Activated CD8-positive, alpha-beta memory T cell treated with anti-CD3 and anti-CD28 coated beads, Interleukin-2, amount 10 ng/mL, durations not matched to agents 7 days and 5 days (primary cell): ENCODE data around the gene TNFRSF17. TPM values are rescaled to one million over a fixed set of nuclear protein-coding genes. Genes with fewer than 3 reads are reported as not detected.

ENCODE experiments used
- ATAC-seq: fragments of 150-1000 bp; cut with Tn5 transposase; one replicate; pipeline ENCODE4 v1.10.0; 2021; ENCODE audit warnings: moderate library complexity
- CTCF ChIA-PET: fragments of 350-600 bp; sonication (Branson Sonifier 250); formaldehyde crosslinking; loops from one replicate; lab custom pipeline; 2021; ENCODE audit warnings: antibody characterized with exemption; lab: Charles Lee
- DNase-seq: peaks from one replicate; pipeline ENCODE4 v3.0.0-alpha.2; 2020
- H3K27ac Mint-ChIP-seq: one replicate; pipeline ENCODE4 v1.8.0; 2021; ENCODE audit warnings: mild to moderate bottlenecking, mixed read lengths
- H3K27me3 Mint-ChIP-seq: one replicate; pipeline ENCODE4 v1.8.0; 2021; ENCODE audit warnings: mixed read lengths
- H3K36me3 Mint-ChIP-seq: one replicate; pipeline ENCODE4 v1.8.0; 2021; ENCODE audit warnings: mild to moderate bottlenecking, mixed read lengths
- H3K4me1 Mint-ChIP-seq: one replicate; pipeline ENCODE4 v1.8.0; 2021; ENCODE audit warnings: mixed read lengths
- H3K4me3 Mint-ChIP-seq: one replicate; pipeline ENCODE4 v1.8.0; 2021; ENCODE audit warnings: mild to moderate bottlenecking, moderate library complexity, mixed read lengths
- H3K9me3 Mint-ChIP-seq: one replicate; pipeline ENCODE4 v1.8.0; 2022; ENCODE audit warnings: low read depth, mixed read lengths
- total RNA-seq, 2 experiments: library from RNA; stranded (reverse); gene quantifications; one replicate each; pipeline ENCODE4 v1.2.3, GENCODE V29; 2021

The TNFRSF17 gene
- total RNA-seq, 2 experiments from 2014 or later, result not detected

DNA sequence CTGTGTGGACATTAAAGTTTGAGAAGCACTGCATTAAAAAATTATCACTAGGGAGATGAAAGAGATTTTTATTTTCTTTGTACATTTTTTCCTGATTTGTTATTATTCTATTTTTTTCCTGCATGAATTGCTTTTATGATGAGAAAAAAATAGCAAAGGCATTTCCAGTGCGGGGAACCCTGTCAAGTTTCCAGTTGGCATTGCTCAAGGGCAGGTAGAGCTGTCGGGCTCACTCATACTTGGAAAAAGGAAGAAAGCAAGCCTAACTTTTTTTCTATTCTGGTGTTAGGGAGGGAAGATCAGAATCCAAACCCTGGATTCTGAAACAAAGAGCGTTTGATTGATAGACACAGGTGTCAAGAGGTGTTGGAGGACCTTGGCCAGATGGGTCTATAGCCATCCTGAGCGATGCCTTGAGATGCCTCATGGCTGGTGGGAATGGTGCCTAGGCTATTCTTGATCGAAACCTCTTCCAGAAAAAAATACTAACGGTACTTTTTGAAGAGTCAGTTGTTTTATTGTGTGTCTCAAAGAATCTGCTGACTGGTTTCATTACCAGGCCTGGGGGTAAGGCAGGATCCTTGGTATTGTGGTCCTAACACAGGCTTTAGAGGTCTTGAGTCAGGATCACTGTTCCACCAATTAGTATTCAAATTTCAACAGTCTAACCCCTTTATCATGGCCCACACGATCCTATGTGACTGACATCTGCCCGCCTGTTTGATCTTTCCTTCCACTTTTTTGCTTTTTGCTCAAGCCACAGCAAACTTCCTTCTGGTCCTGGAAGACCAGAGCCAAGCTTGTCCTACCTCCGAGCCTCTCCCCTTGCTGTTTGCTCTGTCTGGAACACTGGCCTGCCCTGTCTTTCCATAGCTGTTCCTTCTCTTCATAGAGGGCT lies 31.7 kb downstream of the TNFRSF17 start:
- CTCF ChIA-PET, result no interaction called here
- ATAC-seq (no peak), DNase-seq (no peak)
- Mint-ChIP-seq H3K4me1 (peaks cover 5% of the 10 kb centered on the region), H3K9me3 (no peaks in the 10 kb centered on the region), H3K27me3 (no peaks in the 10 kb centered on the region), H3K36me3 (no peaks in the 10 kb centered on the region), H3K4me3 (no peak overlapping the region), H3K27ac (no peak overlapping the region)

- Mint-ChIP-seq H3K27me3 (no peaks in the 10 kb centered on the region), H3K36me3 (no peaks in the 10 kb centered on the region), H3K9me3 (no peaks in the 10 kb centered on the region), H3K4me3 (no peak overlapping the region), H3K4me1 (no peaks in the 10 kb centered on the region), H3K27ac (no peak overlapping the region)
- ATAC-seq (no peak), DNase-seq (no peak)
- CTCF ChIA-PET, result no interaction called here
Measured at GRCh38 chr16:12000032-12000431, 35.0 kb downstream of the TNFRSF17 start.

DNA sequence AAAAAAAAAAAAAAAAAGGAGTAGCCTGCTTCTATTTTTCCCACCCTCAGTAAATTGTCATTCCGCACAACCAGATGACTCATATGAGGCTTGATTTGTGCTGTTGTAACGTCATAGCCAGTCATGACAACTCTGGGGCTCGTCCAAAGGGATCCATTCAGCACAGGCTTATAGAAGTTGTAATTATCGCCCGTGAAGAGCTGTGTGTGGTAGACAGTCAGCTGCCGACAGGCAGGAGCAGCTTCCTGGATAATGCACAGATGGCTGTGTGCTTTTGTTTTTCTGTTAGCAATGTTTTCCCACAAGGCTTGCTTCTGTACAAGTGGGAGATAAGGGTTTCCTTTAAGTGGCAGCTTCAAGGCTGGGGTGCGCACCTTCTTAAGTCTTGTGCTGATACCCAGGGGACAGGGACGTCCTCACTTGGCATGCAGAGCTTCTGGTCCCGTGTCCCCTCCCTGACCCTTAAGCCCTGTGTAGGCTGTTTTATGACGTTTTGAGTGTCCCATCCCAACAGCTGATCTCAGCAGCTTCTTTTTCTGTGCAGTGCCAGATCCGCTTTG lies 37.5 kb downstream of the TNFRSF17 start:
- Mint-ChIP-seq H3K4me3 (no peak overlapping the region), H3K27me3 (no peaks in the 10 kb centered on the region), H3K9me3 (no peaks in the 10 kb centered on the region), H3K36me3 (no peaks in the 10 kb centered on the region), H3K4me1 (no peaks in the 10 kb centered on the region), H3K27ac (no peak overlapping the region)
- no peak for DNase-seq
- ATAC-seq, result no peak
- CTCF ChIA-PET, result no interaction called here

DNA sequence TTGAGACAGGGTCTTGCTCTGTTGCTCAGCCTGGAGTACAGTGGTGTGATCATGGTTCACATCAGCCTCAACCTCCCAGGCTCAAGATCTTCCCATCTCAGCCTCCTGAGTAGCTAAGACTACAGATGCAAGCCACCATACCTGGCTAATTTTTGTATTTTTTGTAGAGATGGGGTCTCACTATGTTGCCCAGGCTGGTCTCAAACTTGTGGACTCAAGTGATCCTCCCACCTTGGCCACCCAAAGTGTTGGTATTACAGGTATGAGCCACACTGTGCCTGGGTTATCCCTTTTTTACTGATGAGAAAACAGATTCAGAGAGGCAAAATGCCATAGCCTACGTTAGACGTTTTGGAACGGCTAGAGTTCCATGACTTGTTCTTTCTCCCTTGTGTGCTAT lies 41.6 kb downstream of the TNFRSF17 start:
- H3K9me3 Mint-ChIP-seq, result no peaks in the 10 kb centered on the region
- H3K4me1 Mint-ChIP-seq, result no peaks in the 10 kb centered on the region
- CTCF ChIA-PET, result no interaction called here
- ATAC-seq (no peak), DNase-seq (no peak)
- H3K36me3 Mint-ChIP-seq, result no peaks in the 10 kb centered on the region
- H3K27ac Mint-ChIP-seq, result no peak overlapping the region
- no peak overlapping the region for H3K4me3 Mint-ChIP-seq
- no peaks in the 10 kb centered on the region for H3K27me3 Mint-ChIP-seq

DNA sequence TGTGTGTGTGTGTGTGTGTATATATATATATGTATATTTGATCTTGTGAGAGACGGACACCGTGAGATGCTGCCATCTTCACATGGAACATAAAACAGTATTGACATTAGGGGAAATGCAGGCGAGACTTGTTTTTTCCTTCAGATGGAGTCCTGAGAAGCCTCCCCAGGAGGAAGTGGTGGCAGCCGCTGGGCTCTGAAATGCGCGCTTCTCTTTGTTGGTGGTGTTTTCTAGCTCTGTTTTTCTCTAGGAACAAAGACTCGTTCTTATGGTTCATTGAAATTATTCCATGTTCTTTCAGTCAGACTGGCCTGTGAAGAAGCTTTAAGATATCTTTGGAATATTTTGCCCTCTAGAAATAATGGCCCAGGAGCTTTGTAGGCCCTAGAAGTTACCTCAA lies 44.5 kb downstream of the TNFRSF17 start:
- Mint-ChIP-seq H3K27me3 (no peaks in the 10 kb centered on the region), H3K4me1 (no peaks in the 10 kb centered on the region), H3K36me3 (no peaks in the 10 kb centered on the region), H3K9me3 (no peaks in the 10 kb centered on the region), H3K27ac (no peak overlapping the region), H3K4me3 (no peak overlapping the region)
- CTCF ChIA-PET, result no interaction called here
- DNase-seq, result no peak
- no peak for ATAC-seq

GRCh38 chr16:12009922-12010321 lies 44.9 kb downstream of the TNFRSF17 start:
- no peaks in the 10 kb centered on the region for H3K4me1 Mint-ChIP-seq
- ATAC-seq (no peak), DNase-seq (no peak)
- CTCF ChIA-PET, result no interaction called here
- H3K36me3 Mint-ChIP-seq, result no peaks in the 10 kb centered on the region
- H3K27ac Mint-ChIP-seq, result no peak overlapping the region
- no peak overlapping the region for H3K4me3 Mint-ChIP-seq
- H3K27me3 Mint-ChIP-seq, result no peaks in the 10 kb centered on the region
- H3K9me3 Mint-ChIP-seq, result no peaks in the 10 kb centered on the region

DNA sequence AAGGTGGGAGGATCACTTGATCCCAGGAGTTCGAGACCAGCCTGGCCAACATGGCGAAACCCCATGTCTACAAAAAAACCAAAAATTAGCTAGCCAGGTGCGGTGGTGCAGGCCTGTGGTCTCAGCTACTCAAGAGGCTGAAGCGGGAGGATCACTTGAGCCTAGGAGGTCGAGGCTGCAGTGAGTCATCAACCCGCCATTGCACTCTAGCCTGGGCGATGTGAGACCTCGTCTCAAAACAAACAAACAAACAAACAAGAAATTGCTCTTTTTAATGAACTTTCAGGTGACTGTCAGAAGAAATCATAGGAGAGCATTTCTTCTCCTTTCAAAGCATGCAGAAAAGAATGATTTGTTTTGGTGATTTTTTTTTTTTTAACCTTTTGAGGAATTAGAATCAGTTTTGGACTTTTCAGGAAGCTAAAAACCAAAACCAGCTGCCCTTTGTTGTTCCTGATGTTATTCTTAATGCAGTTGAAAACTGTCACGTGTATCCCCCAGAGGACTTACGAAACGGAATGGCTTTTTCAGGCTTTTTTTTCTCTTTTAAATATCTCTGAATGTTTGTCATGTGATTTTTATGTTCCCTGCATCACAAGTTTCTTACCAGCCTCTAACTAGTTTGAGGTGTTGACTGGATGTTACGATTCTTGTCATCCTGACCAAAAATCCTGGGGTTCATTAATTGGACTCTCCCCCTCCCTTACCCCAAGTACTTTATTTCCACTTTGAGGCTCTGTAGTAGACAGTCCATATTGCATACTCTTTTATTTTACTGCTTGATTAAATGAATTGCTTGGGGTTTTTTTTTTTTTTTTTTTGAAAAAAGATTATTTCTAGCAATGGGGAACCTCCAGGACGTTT lies 45.6 kb downstream of the TNFRSF17 start:
- Mint-ChIP-seq H3K36me3 (no peaks in the 10 kb centered on the region), H3K27me3 (no peaks in the 10 kb centered on the region), H3K4me3 (no peak overlapping the region), H3K27ac (no peak overlapping the region), H3K4me1 (no peaks in the 10 kb centered on the region), H3K9me3 (no peaks in the 10 kb centered on the region)
- CTCF ChIA-PET, result no interaction called here
- ATAC-seq (no peak), DNase-seq (no peak)

DNA sequence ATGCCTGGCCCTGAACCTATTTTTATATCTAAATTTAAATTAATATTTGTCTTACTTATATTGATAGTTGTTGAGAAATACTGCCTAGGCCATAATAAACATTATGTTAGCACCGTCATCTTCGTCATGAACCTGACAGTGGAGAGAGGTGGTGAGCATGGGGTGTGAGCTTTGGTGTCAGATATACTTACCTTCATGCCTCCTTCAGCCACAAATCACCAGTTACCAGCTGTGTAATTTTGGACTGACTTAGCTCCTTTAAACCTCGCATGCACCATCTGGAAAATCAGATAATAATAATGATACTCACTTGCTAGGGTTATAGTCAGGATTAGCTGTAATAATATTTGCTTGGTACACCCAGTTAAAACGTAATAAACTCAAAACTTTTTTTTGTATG lies 46.6 kb downstream of the TNFRSF17 start:
- Mint-ChIP-seq H3K27ac (no peak overlapping the region), H3K4me1 (no peaks in the 10 kb centered on the region), H3K4me3 (no peak overlapping the region), H3K27me3 (no peaks in the 10 kb centered on the region), H3K36me3 (no peaks in the 10 kb centered on the region), H3K9me3 (no peaks in the 10 kb centered on the region)
- ATAC-seq, result no peak
- CTCF ChIA-PET, result no interaction called here
- no peak for DNase-seq

- H3K27me3 Mint-ChIP-seq, result no peaks in the 10 kb centered on the region
- no peaks in the 10 kb centered on the region for H3K9me3 Mint-ChIP-seq
- ATAC-seq (no peak), DNase-seq (no peak)
- no peak overlapping the region for H3K4me3 Mint-ChIP-seq
- CTCF ChIA-PET, result no interaction called here
- H3K27ac Mint-ChIP-seq, result no peak overlapping the region
- H3K36me3 Mint-ChIP-seq, result no peaks in the 10 kb centered on the region
- no peaks in the 10 kb centered on the region for H3K4me1 Mint-ChIP-seq
Measured at GRCh38 chr16:12016291-12016947, 51.4 kb downstream of the TNFRSF17 start.

DNA sequence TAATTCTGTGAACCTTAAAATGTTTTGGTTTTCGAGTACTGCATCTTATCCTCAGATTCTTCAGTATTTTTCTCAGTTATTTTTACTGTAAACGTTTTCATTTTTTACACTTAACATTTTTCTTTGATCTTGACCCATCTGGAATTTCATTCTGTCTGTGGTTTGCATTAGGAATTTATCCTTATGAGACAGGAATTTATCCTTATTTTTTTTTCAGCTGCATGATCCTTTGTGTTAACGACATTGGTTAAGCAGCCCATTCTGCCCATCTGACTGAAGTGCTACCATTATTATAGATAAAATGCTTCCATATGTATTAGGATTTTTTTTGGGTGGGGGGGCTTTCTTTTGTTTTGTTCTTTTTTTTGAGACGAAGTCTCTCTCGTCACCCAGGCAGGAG lies 52.5 kb downstream of the TNFRSF17 start:
- DNase-seq (no peak), ATAC-seq (no peak)
- CTCF ChIA-PET, result no interaction called here
- Mint-ChIP-seq H3K27ac (no peak overlapping the region), H3K27me3 (no peaks in the 10 kb centered on the region), H3K4me3 (no peak overlapping the region), H3K36me3 (no peaks in the 10 kb centered on the region), H3K4me1 (no peaks in the 10 kb centered on the region), H3K9me3 (no peaks in the 10 kb centered on the region)

Other genes with a start within 250 kb of the TNFRSF17 start
- gene TXNDC11, start 222.4 kb upstream of the TNFRSF17 start, total RNA-seq, result 10 to 100 TPM; 41.3 to 47.2 TPM
- 10 to 100 TPM; 70.7 to 85.9 TPM for gene ZC3H7A, start 168.0 kb upstream of the TNFRSF17 start, total RNA-seq
- gene RSL1D1, start 113.7 kb upstream of the TNFRSF17 start, total RNA-seq, result 100 to 1,000 TPM; 128 to 221 TPM
- gene GSPT1, start 49.3 kb upstream of the TNFRSF17 start, total RNA-seq, result 100 to 1,000 TPM; 111 to 176 TPM
- 10 to 100 TPM; 14.9 to 22.9 TPM for gene NPIPB2, start 23.2 kb upstream of the TNFRSF17 start, total RNA-seq
- 10 to 100 TPM; 13.2 to 17.9 TPM for gene SNX29, start 11.5 kb downstream of the TNFRSF17 start, total RNA-seq